HepG2 (cell line): Measurements from ENCODE around the gene COX8C. TPM values are rescaled to one million over a fixed set of nuclear protein-coding genes. Genes with fewer than 3 reads are reported as not detected.
A peak's percentile ranks its signal among the peaks of the same experiment; 100 is the strongest.

Source experiments
- ATAC-seq: fragments of 200-7000 bp; cut with Tn5 transposase; 3 replicates; pipeline ENCODE4 v1.9.1; 2020; ENCODE audit warnings: mild to moderate bottlenecking, moderate library complexity
- BruUV-seq: library from RNA; stranded (reverse); fragments of 400-500 nt; replicated peaks from 2 replicates; lab custom pipeline; 2021; lab: Mats Ljungman, UMichigan
- CTCF ChIA-PET: fragments of 300-600 bp; formaldehyde crosslinking; extraction: SDS; loops from one replicate; lab custom pipeline; 2021; ENCODE audit warnings: low total read pairs, inconsistent platforms, low intra/inter-chr PET ratio; lab: Yijun Ruan, JAX
- POLR2A ChIA-PET: fragments of 350-600 bp; sonication (Branson Sonifier 250); formaldehyde crosslinking; loops from one replicate; lab custom pipeline; 2020; ENCODE audit warnings: antibody characterized with exemption, inconsistent platforms; lab: Yijun Ruan, JAX
- DNase-seq: peaks from one replicate; pipeline ENCODE4 v3.0.0-alpha.2; 2015; ENCODE audit warnings: low spot score
- FAIRE-seq: peaks from 3 replicates; lab custom pipeline; 2011; peaks lifted over from hg19 to GRCh38; lab: Jason Lieb, UNC
- H2AFZ ChIP-seq: one replicate; pipeline ENCODE4 v1.6.1; 2011; ENCODE audit warnings: low read length, inconsistent platforms
- H3K27ac ChIP-seq: fragments of 300-600 bp; 3 replicates; pipeline ENCODE4 v1.8.0; 2011; ENCODE audit warnings: mixed run types, mild to moderate bottlenecking, mixed read lengths, low read length, inconsistent platforms; ENCODE audit not compliant: insufficient read depth; ENCODE audit errors: extremely low read length
- H3K27me3 ChIP-seq, 2 experiments: fragments of 200-600 bp in 1 of 2; 2 replicates in 1 of 2; 3 replicates in 1 of 2; pipeline versions ENCODE4 v1.6.0 to v1.8.0; 2011; ENCODE audit warnings: low read length in 2 of 2, mild to moderate bottlenecking in 2 of 2, moderate library complexity in 2 of 2, inconsistent platforms in 1 of 2; ENCODE audit not compliant: insufficient read depth in 2 of 2, control insufficient read depth in 1 of 2
- H3K36me3 ChIP-seq, 2 experiments: fragments of 200-600 bp in 1 of 2; replicated peaks in 1 of 2; 2 replicates in 1 of 2; 3 replicates in 1 of 2; pipeline versions ENCODE4 v1.5.1 to v1.8.0; 2011; ENCODE audit warnings: low read length in 2 of 2, inconsistent platforms in 1 of 2; ENCODE audit not compliant: insufficient read depth in 2 of 2, control insufficient read depth in 1 of 2
- H3K4me1 ChIP-seq: 2 replicates; pipeline ENCODE4 v1.5.1; 2012; ENCODE audit warnings: low read length, inconsistent platforms; ENCODE audit not compliant: insufficient read depth
- H3K4me2 ChIP-seq: 2 replicates; pipeline ENCODE4 v1.6.0; 2011; ENCODE audit warnings: low read depth, low read length, inconsistent platforms
- H3K4me3 ChIP-seq, 3 experiments: fragments of 200-600 bp in 1 of 3; sonication (generic), shearing (Covaris generic) in 1 of 3; replicated peaks in 1 of 3; 2 replicates each; pipeline ENCODE4 v1.5.1; 2011 to 2016; ENCODE audit warnings: low read length in 3 of 3, inconsistent platforms in 2 of 3, low read depth in 2 of 3, mild to moderate bottlenecking in 2 of 3, control low read depth in 1 of 3, mixed read lengths in 1 of 3; ENCODE audit not compliant: insufficient read depth in 1 of 3
- H3K79me2 ChIP-seq: one replicate; pipeline ENCODE4 v1.6.1; 2011; ENCODE audit warnings: low read length, inconsistent platforms; ENCODE audit not compliant: insufficient read depth
- H3K9ac ChIP-seq: 2 replicates; pipeline ENCODE4 v1.6.0; 2011; ENCODE audit warnings: mild to moderate bottlenecking, low read depth, low read length, inconsistent platforms; ENCODE audit not compliant: insufficient read depth
- H3K9me3 ChIP-seq: 2 replicates; pipeline ENCODE4 v1.5.1; 2012; ENCODE audit warnings: mild to moderate bottlenecking, low read length
- H4K20me1 ChIP-seq: 2 replicates; pipeline ENCODE4 v1.6.0; 2011; ENCODE audit warnings: inconsistent platforms, mild to moderate bottlenecking, low read length, moderate library complexity; ENCODE audit not compliant: insufficient read depth
- ARID5B ChIP-seq: IDR thresholded peaks from 2 replicates; pipeline ENCODE4 v1.4.0; 2020; ENCODE audit warnings: mild to moderate bottlenecking, missing genetic modification reagents
- GZF1 ChIP-seq: sonication (generic); formaldehyde crosslinking; IDR thresholded peaks from 2 replicates; pipeline ENCODE4 v1.5.1; 2020; ENCODE audit warnings: mild to moderate bottlenecking, missing genetic modification reagents
- PBX2 ChIP-seq: IDR thresholded peaks from 2 replicates; pipeline ENCODE4 v1.6.1; 2016; ENCODE audit warnings: control low read depth
- RFX5 ChIP-seq: IDR thresholded peaks from 2 replicates; pipeline ENCODE4 v1.6.1; 2011; ENCODE audit warnings: low read depth, low read length, improper control_type of control experiment
- TOE1 ChIP-seq: sonication (generic); formaldehyde crosslinking; IDR thresholded peaks from 2 replicates; pipeline ENCODE4 v1.4.0; 2020; ENCODE audit warnings: mild to moderate bottlenecking, missing genetic modification reagents
- ZNF205 ChIP-seq: IDR thresholded peaks from 2 replicates; pipeline ENCODE4 v1.6.1; 2018; ENCODE audit warnings: missing biosample characterization, missing genetic modification reagents
- ZNF644 ChIP-seq: IDR thresholded peaks from 2 replicates; pipeline ENCODE4 v1.6.1; 2016; ENCODE audit warnings: low read depth
- WGBS: methylation state at CpG from one replicate; pipeline ENCODE4 v1.1.6; 2017; ENCODE audit warnings: low lambda C conversion rate; 5-methylcytosine and 5-hydroxymethylcytosine counted together
- in situ Hi-C: cut with HindIII; loops from 2 replicates; pipeline ENCODE4 v1.10.0; 2017; ENCODE audit warnings: low pct_unique_long_range_greater_than_20kb; ENCODE audit not compliant: extremely low pct_ligation_motif_present
- intact Hi-C: fragments of 100-400 bp; cut with micrococcal nuclease; formaldehyde crosslinking; loops from one replicate; pipeline ENCODE4 v1.10.0; 2022; ENCODE audit not compliant: unreplicated experiment
- polyA plus RNA-seq, 8 experiments: library from polyadenylated mRNA; depleted of rRNA in 3 of 8; stranded (reverse) in 7 of 8; unstranded in 1 of 8; fragments of >200 nt; fragmentation: Illumina TruSeq in 4 of 8; extraction: Trizol in 4 of 8; gene quantifications; 2 replicates each; pipeline versions ENCODE4 v1.2.1 to v1.2.3, GENCODE V29; 2011 to 2016; ENCODE audit warnings: low read depth in 4 of 8, missing spikeins in 1 of 8, mixed read lengths in 1 of 8; ENCODE audit not compliant: insufficient read depth in 1 of 8
- small RNA-seq, 3 experiments: library from RNA; depleted of rRNA; stranded (forward); fragments of <200 nt; gene quantifications; one replicate each; pipeline ENCODE3, GENCODE V24; 2012; ENCODE audit warnings: low read depth in 2 of 3, low replicate concordance in 1 of 3; ENCODE audit not compliant: insufficient read length in 3 of 3, insufficient read depth in 2 of 3
- total RNA-seq, 5 experiments: library from RNA; depleted of rRNA; stranded (reverse); fragments of >200 nt; fragmentation: Illumina TruSeq; extraction: Trizol; gene quantifications; 2 replicates each; pipeline ENCODE4 v1.2.3, GENCODE V29; 2016; ENCODE audit warnings: low read depth in 1 of 5

Gene COX8C
- total and polyA plus RNA-seq, 2 of the 13 experiments (the other 11 are each of a cell fraction or from before 2014, with no cell fraction given), result not detected

GRCh38 chr14:93396456-93396855, 49.5 kb downstream of the COX8C start:
- TF ChIP-seq TOE1, result no peak
- no peak for TF ChIP-seq PBX2 (CRISPR knock-in tag)
- no peak for TF ChIP-seq ZNF644 (CRISPR knock-in tag)
- TF ChIP-seq ARID5B (CRISPR knock-in tag), result no peak
- no peak for TF ChIP-seq ZNF205 (CRISPR knock-in tag)
- no peak for TF ChIP-seq RFX5
- TF ChIP-seq GZF1 (CRISPR knock-in tag), result no peak
- TF ChIP-seq, all 625 proteins: peak for 0
- in situ Hi-C loops, result no loop called here
- no peaks in the 10 kb centered on the region for H4K20me1 ChIP-seq
- no peaks in the 10 kb centered on the region for H3K4me1 ChIP-seq
- ATAC-seq (no peak), FAIRE-seq (no peak), DNase-seq (peak; percentile 7)
- CTCF ChIA-PET, result no interaction called here
- H3K36me3 ChIP-seq, result no peaks in the 10 kb centered on the region
- no TSS peak for BruUV-seq
- intact Hi-C loops, result no loop called here
- no peaks in the 10 kb centered on the region for H3K27me3 ChIP-seq
- no peak overlapping the region for H3K4me2 ChIP-seq
- no peak overlapping the region for H2AFZ ChIP-seq
- WGBS, result 0% methylated on average over 1 of the region's 1 CpG
- H3K9ac ChIP-seq, result no peak overlapping the region
- H3K4me3 ChIP-seq, result no peak overlapping the region
- H3K79me2 ChIP-seq, result no peaks in the 10 kb centered on the region
- H3K9me3 ChIP-seq, result 0 out of 2 replicates have a peak, but pooled peaks cover 9% of the 10 kb centered on the region
- POLR2A ChIA-PET, result no interaction called here
- no peak overlapping the region for H3K27ac ChIP-seq

Small RNA genes lying within 50 kb of the gene (small RNA-seq; reads per million reads assigned to genes)
- 0 reads per million in 3 experiments for gene RF00019

Other genes with a start within 250 kb of the COX8C start
- 20.5 and 28.1 TPM in 2 replicates for gene ITPK1, start 231.3 kb upstream of the COX8C start, total RNA-seq (2016; rRNA removed; fragmentation: Illumina TruSeq; extraction: Trizol)
- gene ITPK1, start 231.3 kb upstream of the COX8C start, polyA plus RNA-seq (2011; rRNA removed), result 47.5 and 64.2 TPM in 2 replicates
- gene MOAP1, start 162.3 kb upstream of the COX8C start, total RNA-seq (2016; rRNA removed; fragmentation: Illumina TruSeq; extraction: Trizol), result 14.6 and 14.9 TPM in 2 replicates
- gene MOAP1, start 162.3 kb upstream of the COX8C start, polyA plus RNA-seq (2011; rRNA removed), result 47.0 and 48.6 TPM in 2 replicates
- 19.1 and 20.1 TPM in 2 replicates for gene LYSET, start 161.9 kb upstream of the COX8C start, total RNA-seq (2016; rRNA removed; fragmentation: Illumina TruSeq; extraction: Trizol)
- gene LYSET, start 161.9 kb upstream of the COX8C start, polyA plus RNA-seq (2011; rRNA removed), result 36.4 and 36.6 TPM in 2 replicates
- 28.0 and 45.9 TPM in 2 replicates for gene GON7, start 140.1 kb upstream of the COX8C start, total RNA-seq (2016; rRNA removed; fragmentation: Illumina TruSeq; extraction: Trizol)
- 8.9 and 11.9 TPM in 2 replicates for gene GON7, start 140.1 kb upstream of the COX8C start, polyA plus RNA-seq (2011; rRNA removed)
- 19.7 and 35.5 TPM in 2 replicates for gene UBR7, start 139.9 kb upstream of the COX8C start, total RNA-seq (2016; rRNA removed; fragmentation: Illumina TruSeq; extraction: Trizol)
- 8.5 and 11.0 TPM in 2 replicates for gene UBR7, start 139.9 kb upstream of the COX8C start, polyA plus RNA-seq (2011; rRNA removed)
- gene BTBD7, start 14.1 kb upstream of the COX8C start, total RNA-seq (2016; rRNA removed; fragmentation: Illumina TruSeq; extraction: Trizol), result 15.2 and 19.9 TPM in 2 replicates
- 9.7 and 11.6 TPM in 2 replicates for gene BTBD7, start 14.1 kb upstream of the COX8C start, polyA plus RNA-seq (2011; rRNA removed)
- not detected in 2 replicates for gene UNC79, start 83.8 kb downstream of the COX8C start, total RNA-seq (2016; rRNA removed; fragmentation: Illumina TruSeq; extraction: Trizol)
- under 0.01 and 0.03 TPM in 2 replicates for gene UNC79, start 83.8 kb downstream of the COX8C start, polyA plus RNA-seq (2011; rRNA removed)